Activated CD8-positive, alpha-beta T cell treated with anti-CD3 and anti-CD28 coated beads for 36 hours (primary cell): Measurements from ENCODE around the gene MATN1. TPM values are rescaled to one million over a fixed set of nuclear protein-coding genes. Genes with fewer than 3 reads are reported as not detected.

Source experiments
- ATAC-seq: fragments of 200-7000 bp; cut with Tn5 transposase; one replicate; pipeline ENCODE4 v1.10.0; 2021; ENCODE audit warnings: mild to moderate bottlenecking, moderate library complexity
- CTCF ChIA-PET: fragments of 350-600 bp; sonication (Branson Sonifier 250); formaldehyde crosslinking; loops from one replicate; lab custom pipeline; 2021; ENCODE audit warnings: antibody characterized with exemption; lab: Charles Lee
- POLR2A ChIA-PET: fragments of 350-600 bp; sonication (Branson Sonifier 250); formaldehyde crosslinking; loops from one replicate; lab custom pipeline; 2021; ENCODE audit warnings: antibody characterized with exemption; lab: Charles Lee
- DNase-seq: peaks from one replicate; pipeline ENCODE4 v3.0.0-alpha.2; 2020
- H3K27ac Mint-ChIP-seq: one replicate; pipeline ENCODE4 v1.8.0; 2021; ENCODE audit warnings: mild to moderate bottlenecking, mixed read lengths
- H3K27me3 Mint-ChIP-seq: one replicate; pipeline ENCODE4 v1.8.0; 2021; ENCODE audit warnings: mixed read lengths
- H3K36me3 Mint-ChIP-seq: one replicate; pipeline ENCODE4 v1.8.0; 2021; ENCODE audit warnings: low read depth, mixed read lengths
- H3K4me1 Mint-ChIP-seq: one replicate; pipeline ENCODE4 v1.8.0; 2021; ENCODE audit warnings: low read depth, mixed read lengths
- H3K4me3 Mint-ChIP-seq: one replicate; pipeline ENCODE4 v1.8.0; 2021; ENCODE audit warnings: mild to moderate bottlenecking, moderate library complexity, mixed read lengths
- H3K9me3 Mint-ChIP-seq: one replicate; pipeline ENCODE4 v1.8.0; 2021; ENCODE audit warnings: mixed read lengths
- intact Hi-C: fragments of 100-400 bp; cut with micrococcal nuclease; formaldehyde crosslinking; loops from one replicate; pipeline ENCODE4 v1.10.0; 2022
- total RNA-seq, 2 experiments: library from RNA; stranded (reverse); gene quantifications; one replicate each; pipeline ENCODE4 v1.2.3, GENCODE V29; 2021
- TF ChIP-seq, protein P1 (sequence below): fragments of 200-600 bp; IDR thresholded peaks from one replicate; pipeline ENCODE4 v1.8.0; 2022; ENCODE audit warnings: antibody characterized with exemption, mild to moderate bottlenecking

MATN1 gene
- total RNA-seq, 2 experiments from 2014 or later: 0.45 to 1.4 TPM

- Mint-ChIP-seq H3K27me3 (peaks cover 12% of the 10 kb centered on the region), H3K36me3 (no peaks in the 10 kb centered on the region), H3K9me3 (peaks cover 4% of the 10 kb centered on the region), H3K4me3 (no peak overlapping the region), H3K4me1 (no peaks in the 10 kb centered on the region), H3K27ac (no peak overlapping the region)
- no peak for ATAC-seq
- TF ChIP-seq, protein P1, sequence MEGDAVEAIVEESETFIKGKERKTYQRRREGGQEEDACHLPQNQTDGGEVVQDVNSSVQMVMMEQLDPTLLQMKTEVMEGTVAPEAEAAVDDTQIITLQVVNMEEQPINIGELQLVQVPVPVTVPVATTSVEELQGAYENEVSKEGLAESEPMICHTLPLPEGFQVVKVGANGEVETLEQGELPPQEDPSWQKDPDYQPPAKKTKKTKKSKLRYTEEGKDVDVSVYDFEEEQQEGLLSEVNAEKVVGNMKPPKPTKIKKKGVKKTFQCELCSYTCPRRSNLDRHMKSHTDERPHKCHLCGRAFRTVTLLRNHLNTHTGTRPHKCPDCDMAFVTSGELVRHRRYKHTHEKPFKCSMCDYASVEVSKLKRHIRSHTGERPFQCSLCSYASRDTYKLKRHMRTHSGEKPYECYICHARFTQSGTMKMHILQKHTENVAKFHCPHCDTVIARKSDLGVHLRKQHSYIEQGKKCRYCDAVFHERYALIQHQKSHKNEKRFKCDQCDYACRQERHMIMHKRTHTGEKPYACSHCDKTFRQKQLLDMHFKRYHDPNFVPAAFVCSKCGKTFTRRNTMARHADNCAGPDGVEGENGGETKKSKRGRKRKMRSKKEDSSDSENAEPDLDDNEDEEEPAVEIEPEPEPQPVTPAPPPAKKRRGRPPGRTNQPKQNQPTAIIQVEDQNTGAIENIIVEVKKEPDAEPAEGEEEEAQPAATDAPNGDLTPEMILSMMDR: no peak
- POLR2A ChIA-PET: no interaction called here
- no peak for DNase-seq
- CTCF ChIA-PET: interaction anchor here (0.9 to 1.6 kb wide), 2 partner anchors 9 to 40 kb away, joined by 3 to 4 read pairs; no protein-coding TSS in a partner anchor
- intact Hi-C loops: no loop called here
Measured at GRCh38 chr1:30675289-30675688, 48.1 kb downstream of the MATN1 start.

DNA sequence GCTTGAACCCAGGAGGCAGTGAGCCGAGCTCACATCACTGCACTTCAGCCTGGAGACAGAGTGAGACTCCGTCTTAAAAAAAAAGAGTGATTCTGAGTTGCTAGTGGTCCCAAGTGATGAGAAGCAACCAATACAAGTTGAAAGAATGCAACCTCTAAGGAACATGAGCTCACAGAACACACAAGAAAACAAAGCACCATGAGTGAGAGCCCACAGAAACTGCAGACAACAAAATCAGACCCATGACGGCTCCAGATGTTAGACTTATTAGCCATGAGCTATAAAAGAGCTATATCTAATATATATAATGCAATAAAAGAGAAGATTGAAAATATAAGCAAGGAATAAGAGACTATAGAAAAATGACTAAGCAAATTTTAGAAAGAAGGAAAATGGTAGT, 50.0 kb downstream of the MATN1 start:
- Mint-ChIP-seq H3K27me3 (peaks cover 15% of the 10 kb centered on the region), H3K4me3 (no peak overlapping the region), H3K4me1 (no peaks in the 10 kb centered on the region), H3K36me3 (no peaks in the 10 kb centered on the region), H3K27ac (no peak overlapping the region), H3K9me3 (peaks cover 4% of the 10 kb centered on the region)
- ChIA-PET CTCF (no interaction called here), POLR2A (no interaction called here)
- ATAC-seq (no peak), DNase-seq (no peak)
- TF ChIP-seq, protein P1: no peak
- intact Hi-C loops: no loop called here

DNA sequence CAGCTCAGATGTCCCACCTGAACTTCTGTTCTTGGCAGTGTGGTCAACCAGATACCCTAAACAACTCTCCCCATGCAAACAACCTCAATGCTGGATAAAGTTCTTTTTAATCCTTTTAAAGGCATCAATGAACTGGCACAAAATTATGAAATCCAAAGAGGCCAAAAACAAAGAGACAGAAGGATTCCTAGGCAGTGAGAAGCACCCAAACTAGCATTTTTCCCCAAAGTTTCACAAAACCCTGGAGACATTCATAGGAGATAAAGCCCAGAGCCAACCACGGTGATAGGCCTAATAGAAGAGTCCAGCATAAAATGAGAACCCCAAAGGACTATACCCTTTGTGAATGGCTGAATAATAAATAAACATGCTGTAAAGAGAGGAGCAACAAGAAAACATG, 50.7 kb downstream of the MATN1 start:
- H3K4me3 Mint-ChIP-seq: no peak overlapping the region
- ATAC-seq: no peak
- no peak overlapping the region for H3K27ac Mint-ChIP-seq
- H3K4me1 Mint-ChIP-seq: no peaks in the 10 kb centered on the region
- DNase-seq: no peak
- intact Hi-C loops: no loop called here
- TF ChIP-seq, protein P1: no peak
- no peaks in the 10 kb centered on the region for H3K36me3 Mint-ChIP-seq
- ChIA-PET CTCF (no interaction called here), POLR2A (no interaction called here)
- peaks cover 11% of the 10 kb centered on the region for H3K27me3 Mint-ChIP-seq
- H3K9me3 Mint-ChIP-seq: peaks cover 4% of the 10 kb centered on the region

GRCh38 chr1:30670240-30671060, 52.9 kb downstream of the MATN1 start:
- Mint-ChIP-seq H3K27me3 (peaks cover 9% of the 10 kb centered on the region), H3K9me3 (peaks cover 4% of the 10 kb centered on the region), H3K4me3 (no peak overlapping the region), H3K4me1 (no peaks in the 10 kb centered on the region), H3K27ac (no peak overlapping the region), H3K36me3 (no peaks in the 10 kb centered on the region)
- DNase-seq: no peak
- TF ChIP-seq, protein P1: no peak
- ChIA-PET POLR2A (no interaction called here), CTCF (no interaction called here)
- ATAC-seq: no peak
- intact Hi-C loops: no loop called here

- H3K36me3 Mint-ChIP-seq: no peaks in the 10 kb centered on the region
- H3K9me3 Mint-ChIP-seq: peaks cover 2% of the 10 kb centered on the region
- H3K27me3 Mint-ChIP-seq: peaks cover 8% of the 10 kb centered on the region
- no peak overlapping the region for H3K4me3 Mint-ChIP-seq
- TF ChIP-seq, protein P1: no peak
- ATAC-seq: no peak
- POLR2A ChIA-PET: no interaction called here
- DNase-seq: no peak
- CTCF ChIA-PET: no interaction called here
- H3K27ac Mint-ChIP-seq: no peak overlapping the region
- intact Hi-C loops: no loop called here
- no peaks in the 10 kb centered on the region for H3K4me1 Mint-ChIP-seq
Measured at GRCh38 chr1:30668546-30669327, 54.6 kb downstream of the MATN1 start.
